Progenitor cell of endocrine pancreas (in vitro differentiated cells): ENCODE data around the gene BOC. TPM values are rescaled to one million over a fixed set of nuclear protein-coding genes. Genes with fewer than 3 reads are reported as not detected.
A peak's percentile ranks its signal among the peaks of the same experiment; 100 is the strongest.

ENCODE experiments used
- DNase-seq: peaks from one replicate; pipeline ENCODE4 v3.0.0; 2021; ENCODE audit warnings: low spot score; ENCODE audit not compliant: unreplicated experiment
- H3K27ac Mint-ChIP-seq: 2 replicates; pipeline ENCODE4 v1.8.0; 2021; ENCODE audit warnings: mild to moderate bottlenecking, moderate library complexity, mixed read lengths
- H3K27me3 Mint-ChIP-seq: 2 replicates; pipeline ENCODE4 v1.8.0; 2021; ENCODE audit warnings: mixed read lengths
- H3K36me3 Mint-ChIP-seq: 2 replicates; pipeline ENCODE4 v1.8.0; 2022; ENCODE audit warnings: mixed read lengths; ENCODE audit not compliant: insufficient read depth
- H3K4me1 Mint-ChIP-seq: 2 replicates; pipeline ENCODE4 v1.8.0; 2021; ENCODE audit warnings: low read depth, mixed read lengths
- H3K4me3 Mint-ChIP-seq: 2 replicates; pipeline ENCODE4 v1.8.0; 2021; ENCODE audit warnings: low read depth, mild to moderate bottlenecking, moderate library complexity, mixed read lengths
- H3K9me3 Mint-ChIP-seq: 2 replicates; pipeline ENCODE4 v1.8.0; 2021; ENCODE audit warnings: low read depth, mixed read lengths
- CTCF ChIP-seq: fragments of 200-600 bp; sonication (generic); IDR thresholded peaks from one replicate; pipeline ENCODE4 v1.5.0; 2021; ENCODE audit warnings: antibody characterized with exemption, mild to moderate bottlenecking; ENCODE audit not compliant: unreplicated experiment
- total RNA-seq: library from RNA; stranded (reverse); gene quantifications from 2 replicates; pipeline ENCODE4 v1.2.1, GENCODE V29; 2021

Gene BOC
- total RNA-seq, 1 donor from 2014 or later = 10.8 TPM

- H3K27ac Mint-ChIP-seq = no peak overlapping the region
- DNase-seq = no peak
- H3K4me3 Mint-ChIP-seq = no peak overlapping the region
- H3K27me3 Mint-ChIP-seq = peaks cover 3% of the 10 kb centered on the region
- H3K9me3 Mint-ChIP-seq = no peaks in the 10 kb centered on the region
- TF ChIP-seq CTCF = no peak
- no peaks in the 10 kb centered on the region for H3K36me3 Mint-ChIP-seq
- peaks cover 18% of the 10 kb centered on the region for H3K4me1 Mint-ChIP-seq
Measured at GRCh38 chr3:113240841-113241240, 29.5 kb downstream of the BOC start.

GRCh38 chr3:113241292-113242095, 30.1 kb downstream of the BOC start:
- peak overlapping the region; percentile 53 for H3K27ac Mint-ChIP-seq

GRCh38 chr3:113242096-113242581, 30.8 kb downstream of the BOC start:
- no peak for TF ChIP-seq CTCF
- no peaks in the 10 kb centered on the region for H3K9me3 Mint-ChIP-seq
- H3K27me3 Mint-ChIP-seq = peaks cover 3% of the 10 kb centered on the region
- peaks cover 21% of the 10 kb centered on the region for H3K4me1 Mint-ChIP-seq
- no peak overlapping the region for H3K4me3 Mint-ChIP-seq
- no peak for DNase-seq
- no peak overlapping the region for H3K27ac Mint-ChIP-seq
- H3K36me3 Mint-ChIP-seq = no peaks in the 10 kb centered on the region

More at GRCh38 chr3:113241292-113242095, 30.1 kb downstream of the BOC start:
- Mint-ChIP-seq H3K9me3 (no peaks in the 10 kb centered on the region), H3K36me3 (no peaks in the 10 kb centered on the region), H3K4me1 (peaks cover 18% of the 10 kb centered on the region), H3K27me3 (peaks cover 3% of the 10 kb centered on the region), H3K4me3 (no peak overlapping the region)
- no peak for DNase-seq
- no peak for TF ChIP-seq CTCF

- peaks cover 22% of the 10 kb centered on the region for H3K4me1 Mint-ChIP-seq
Measured at GRCh38 chr3:113243071-113243470, 31.7 kb downstream of the BOC start.

GRCh38 chr3:113243846-113244245, 32.5 kb downstream of the BOC start:
- Mint-ChIP-seq H3K4me1 (peaks cover 22% of the 10 kb centered on the region), H3K4me3 (no peak overlapping the region), H3K36me3 (no peaks in the 10 kb centered on the region), H3K9me3 (no peaks in the 10 kb centered on the region), H3K27me3 (peaks cover 8% of the 10 kb centered on the region), H3K27ac (no peak overlapping the region)
- no peak for DNase-seq
- TF ChIP-seq CTCF = no peak

More at GRCh38 chr3:113243071-113243470, 31.7 kb downstream of the BOC start:
- Mint-ChIP-seq H3K4me3 (no peak overlapping the region), H3K36me3 (no peaks in the 10 kb centered on the region), H3K27me3 (peaks cover 7% of the 10 kb centered on the region), H3K9me3 (no peaks in the 10 kb centered on the region), H3K27ac (no peak overlapping the region)
- DNase-seq = no peak
- no peak for TF ChIP-seq CTCF
